ENCODE results near the gene RNF113B.

DNA sequence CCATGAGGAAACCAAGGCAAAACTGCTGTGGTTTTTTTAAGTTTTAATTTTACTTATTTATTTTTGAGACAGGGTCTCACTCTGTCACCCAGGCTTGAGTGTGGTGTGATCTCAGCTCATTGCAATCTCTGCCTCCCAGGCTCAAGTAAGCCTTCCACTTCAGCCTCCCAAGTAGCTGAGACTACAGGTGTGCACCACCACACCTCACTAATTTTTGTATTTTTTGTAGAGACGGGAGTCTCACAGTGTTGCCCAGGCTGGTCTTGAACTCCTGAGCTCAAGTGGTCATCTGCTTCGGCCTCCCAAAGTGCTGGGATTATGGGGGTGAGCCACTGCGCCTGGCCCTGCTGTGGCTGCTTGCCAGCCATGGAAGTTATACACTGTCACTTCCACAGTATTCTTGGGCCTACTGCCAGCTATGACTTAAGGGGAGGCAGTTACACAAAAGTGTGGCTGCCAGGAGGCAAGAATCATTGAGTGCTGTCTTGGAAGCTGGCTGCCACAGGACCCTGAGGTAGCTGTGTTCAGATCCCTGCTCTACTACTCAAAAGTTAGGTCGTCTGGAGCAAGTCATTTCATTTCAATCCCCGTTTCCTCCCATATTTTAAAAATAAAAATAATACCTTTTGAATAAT is 21.5 kb downstream of the RNF113B start:
- TF ChIP-seq, protein P1, sequence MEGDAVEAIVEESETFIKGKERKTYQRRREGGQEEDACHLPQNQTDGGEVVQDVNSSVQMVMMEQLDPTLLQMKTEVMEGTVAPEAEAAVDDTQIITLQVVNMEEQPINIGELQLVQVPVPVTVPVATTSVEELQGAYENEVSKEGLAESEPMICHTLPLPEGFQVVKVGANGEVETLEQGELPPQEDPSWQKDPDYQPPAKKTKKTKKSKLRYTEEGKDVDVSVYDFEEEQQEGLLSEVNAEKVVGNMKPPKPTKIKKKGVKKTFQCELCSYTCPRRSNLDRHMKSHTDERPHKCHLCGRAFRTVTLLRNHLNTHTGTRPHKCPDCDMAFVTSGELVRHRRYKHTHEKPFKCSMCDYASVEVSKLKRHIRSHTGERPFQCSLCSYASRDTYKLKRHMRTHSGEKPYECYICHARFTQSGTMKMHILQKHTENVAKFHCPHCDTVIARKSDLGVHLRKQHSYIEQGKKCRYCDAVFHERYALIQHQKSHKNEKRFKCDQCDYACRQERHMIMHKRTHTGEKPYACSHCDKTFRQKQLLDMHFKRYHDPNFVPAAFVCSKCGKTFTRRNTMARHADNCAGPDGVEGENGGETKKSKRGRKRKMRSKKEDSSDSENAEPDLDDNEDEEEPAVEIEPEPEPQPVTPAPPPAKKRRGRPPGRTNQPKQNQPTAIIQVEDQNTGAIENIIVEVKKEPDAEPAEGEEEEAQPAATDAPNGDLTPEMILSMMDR (conservative IDR thresholded peaks at IDR 0.05), result no peak
- TF ChIP-seq EZH2 (IDR thresholded peaks at IDR 0.05; ENCODE audit: low read depth), result no peak

Measured in PC-9 (cell line).